Esophagus muscularis mucosa (tissue), 4 donors: ENCODE measurements around the gene SEC61A1. TPM values are rescaled to one million over a fixed set of nuclear protein-coding genes. Genes with fewer than 3 reads are reported as not detected.
A peak's percentile ranks its signal among the peaks of the same experiment; 100 is the strongest.

ENCODE experiments used
- DNase-seq: peaks from one replicate; pipeline ENCODE4 v3.0.0-alpha.2; 2017; ENCODE audit errors: extremely low spot score
- H3K27ac ChIP-seq, 4 donors: fragments of 200-600 bp; sonication (generic); replicated peaks in 1 of 4; 1 replicate in 3 of 4; 2 replicates in 1 of 4; pipeline ENCODE4 v1.5.1; 2016 to 2019; ENCODE audit warnings: mild to moderate bottlenecking in 1 of 4
- H3K27me3 ChIP-seq, 4 donors: fragments of 200-600 bp; sonication (generic); one replicate each; pipeline versions ENCODE4 v1.5.1 to v1.6.0; 2016 to 2019
- H3K36me3 ChIP-seq, 4 donors: fragments of 200-600 bp; sonication (generic); one replicate each; pipeline ENCODE4 v1.5.1; 2016 to 2019
- H3K4me1 ChIP-seq, 4 donors: fragments of 200-600 bp; sonication (generic); one replicate each; pipeline ENCODE4 v1.5.1; 2016 to 2019
- H3K4me3 ChIP-seq, 4 donors: fragments of 200-600 bp; sonication (generic); 1 replicate in 2 of 4; 2 replicates in 2 of 4; pipeline ENCODE4 v1.5.1; 2016 to 2019; ENCODE audit warnings: mild to moderate bottlenecking in 4 of 4, moderate library complexity in 1 of 4
- H3K9me3 ChIP-seq, 4 donors: fragments of 200-600 bp; sonication (generic); 1 replicate in 3 of 4; 2 replicates in 1 of 4; pipeline ENCODE4 v1.5.1; 2016 to 2019
- EP300 ChIP-seq: sonication (generic); formaldehyde crosslinking; IDR thresholded peaks from one replicate; pipeline ENCODE4 v1.6.1; 2017; ENCODE audit warnings: antibody characterized with exemption
- POLR2A ChIP-seq: fragments of 450-650 bp; IDR thresholded peaks from one replicate; pipeline ENCODE4 v1.6.1; 2017; ENCODE audit warnings: antibody characterized with exemption, moderate library complexity, mild to moderate bottlenecking, low read depth
- POLR2AphosphoS5 ChIP-seq, 2 donors: sonication (generic); formaldehyde crosslinking; IDR thresholded peaks; one replicate each; pipeline ENCODE4 v1.6.1; 2017; ENCODE audit warnings: antibody characterized with exemption in 2 of 2
- WGBS: methylation state at CpG from one replicate; pipeline ENCODE4 v1.1.5; 2018; 5-methylcytosine and 5-hydroxymethylcytosine counted together
- intact Hi-C: fragments of 100-400 bp; cut with DNase I; formaldehyde crosslinking; loops from one replicate; pipeline ENCODE4 v1.15.1; 2023
- total RNA-seq, 4 donors: library from RNA; depleted of rRNA; stranded (reverse); fragments of >200 nt; gene quantifications; one replicate each; pipeline versions ENCODE4 v1.1.0 to v1.2.1, GENCODE V29; 2016
- TF ChIP-seq, protein P1 (sequence below), 3 experiments: fragments of 200-600 bp in 2 of 3; fragments of 450-650 bp in 1 of 3; sonication (generic) in 2 of 3; IDR thresholded peaks; one replicate each; pipeline ENCODE4 v1.5.1; 2017 to 2019; ENCODE audit warnings: antibody characterized with exemption in 3 of 3, mild to moderate bottlenecking in 2 of 3, moderate library complexity in 1 of 3

SEC61A1 gene
- total RNA-seq, 4 donors from 2014 or later, result 67.7 to 110 (median 89.6) TPM

DNA sequence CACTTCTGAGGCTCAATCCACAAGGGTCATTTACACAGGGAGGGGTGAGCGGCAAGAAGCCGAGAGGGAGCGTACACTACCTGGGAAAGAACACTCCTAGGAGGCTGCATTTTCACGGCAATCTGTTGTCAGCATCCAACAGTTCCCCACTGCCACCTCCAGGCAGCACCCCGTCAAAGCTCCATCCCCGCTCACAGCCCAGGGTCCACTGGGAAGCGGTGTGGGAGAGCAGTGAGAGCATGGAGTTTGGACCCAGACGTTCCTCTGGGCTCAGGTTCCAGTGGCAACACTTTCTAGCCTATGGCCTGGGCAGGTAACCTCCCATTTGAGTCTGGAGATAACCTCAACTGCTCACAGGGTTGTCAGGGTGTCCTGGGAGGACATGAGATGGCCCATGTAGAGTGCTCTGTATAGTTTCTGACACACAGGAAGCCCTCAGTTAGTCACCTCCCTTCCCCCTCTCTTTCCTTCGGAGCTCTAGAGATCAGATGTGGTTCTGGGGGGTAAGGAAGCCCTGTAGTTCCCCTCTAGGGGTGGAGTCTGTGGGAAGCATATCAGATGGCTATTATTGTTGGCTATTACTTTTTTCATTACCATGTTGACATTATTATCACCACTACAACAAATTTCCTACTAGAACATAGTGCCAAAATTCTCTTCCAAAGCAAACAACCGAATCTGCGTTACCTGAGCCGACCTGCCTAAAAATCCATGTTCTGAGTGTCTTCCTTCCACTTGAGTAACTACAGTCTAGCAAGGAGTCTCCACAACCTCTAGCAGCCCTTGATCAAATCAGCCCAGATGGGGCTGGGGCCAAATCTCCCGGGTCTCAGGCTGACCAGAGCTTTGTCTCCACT is 42.3 kb downstream of the SEC61A1 start:
- H3K4me1 ChIP-seq, result peaks cover 3 to 9% (median 7%) of the 10 kb centered on the region in 4 donors
- no peaks in the 10 kb centered on the region for H3K9me3 ChIP-seq
- H3K27ac ChIP-seq, result no peak overlapping the region
- H3K27me3 ChIP-seq, result no peaks in the 10 kb centered on the region
- intact Hi-C loops, result loop anchor here (10.0 kb wide), 1 partner anchor 230 kb away; no protein-coding TSS in a partner anchor
- H3K4me3 ChIP-seq, result no peak overlapping the region
- H3K36me3 ChIP-seq, result peaks cover 13 to 57% (median 51%) of the 10 kb centered on the region in 4 donors
- 77% methylated on average over 13 of the region's 13 CpGs for WGBS
- TF ChIP-seq POLR2A (no peak), POLR2AphosphoS5 (IDR thresholded peaks at IDR 0.05) (no peak)
- TF ChIP-seq, protein P1, sequence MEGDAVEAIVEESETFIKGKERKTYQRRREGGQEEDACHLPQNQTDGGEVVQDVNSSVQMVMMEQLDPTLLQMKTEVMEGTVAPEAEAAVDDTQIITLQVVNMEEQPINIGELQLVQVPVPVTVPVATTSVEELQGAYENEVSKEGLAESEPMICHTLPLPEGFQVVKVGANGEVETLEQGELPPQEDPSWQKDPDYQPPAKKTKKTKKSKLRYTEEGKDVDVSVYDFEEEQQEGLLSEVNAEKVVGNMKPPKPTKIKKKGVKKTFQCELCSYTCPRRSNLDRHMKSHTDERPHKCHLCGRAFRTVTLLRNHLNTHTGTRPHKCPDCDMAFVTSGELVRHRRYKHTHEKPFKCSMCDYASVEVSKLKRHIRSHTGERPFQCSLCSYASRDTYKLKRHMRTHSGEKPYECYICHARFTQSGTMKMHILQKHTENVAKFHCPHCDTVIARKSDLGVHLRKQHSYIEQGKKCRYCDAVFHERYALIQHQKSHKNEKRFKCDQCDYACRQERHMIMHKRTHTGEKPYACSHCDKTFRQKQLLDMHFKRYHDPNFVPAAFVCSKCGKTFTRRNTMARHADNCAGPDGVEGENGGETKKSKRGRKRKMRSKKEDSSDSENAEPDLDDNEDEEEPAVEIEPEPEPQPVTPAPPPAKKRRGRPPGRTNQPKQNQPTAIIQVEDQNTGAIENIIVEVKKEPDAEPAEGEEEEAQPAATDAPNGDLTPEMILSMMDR (IDR thresholded peaks at IDR 0.05), result no peak
- no peak for DNase-seq

DNA sequence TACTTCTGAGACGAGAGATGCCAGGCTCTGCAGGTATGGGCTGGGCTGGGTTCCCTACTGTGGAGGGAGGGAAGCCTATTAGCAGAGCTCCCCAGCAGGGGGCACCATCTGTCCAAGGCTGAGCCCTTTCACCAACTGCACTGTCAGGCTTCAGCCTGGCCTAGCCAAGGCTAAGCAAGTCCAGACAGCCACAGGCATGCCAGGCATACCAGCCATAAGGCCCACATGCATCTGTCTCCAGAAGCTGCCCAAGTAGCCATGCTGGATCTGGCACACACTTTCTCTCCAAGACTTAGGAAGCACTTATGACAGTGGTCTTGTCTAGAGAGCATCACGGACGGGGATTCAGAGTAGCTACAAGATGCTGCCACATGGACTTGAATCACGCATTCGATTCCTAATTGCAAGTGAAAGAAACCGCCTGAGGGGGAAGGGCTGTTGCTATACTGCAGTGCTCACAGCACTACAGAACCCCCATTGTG is 43.0 kb downstream of the SEC61A1 start:
- DNase-seq, result no peak
- Histone ChIP-seq H3K4me1 (peaks cover 6 to 9% (median 7%) of the 10 kb centered on the region in 4 donors), H3K36me3 (peaks cover 13 to 65% (median 58%) of the 10 kb centered on the region in 4 donors), H3K27ac (no peak overlapping the region), H3K27me3 (no peaks in the 10 kb centered on the region), H3K4me3 (no peak overlapping the region), H3K9me3 (no peaks in the 10 kb centered on the region)
- 74% methylated on average over 6 of the region's 6 CpGs for WGBS
- intact Hi-C loops, result loop anchor here (10.0 kb wide), 1 partner anchor 230 kb away; no protein-coding TSS in a partner anchor
- TF ChIP-seq EP300, result no peak
- TF ChIP-seq, protein P1 (IDR thresholded peaks at IDR 0.05), result peak; percentile 70 to 86 (median 82)

DNA sequence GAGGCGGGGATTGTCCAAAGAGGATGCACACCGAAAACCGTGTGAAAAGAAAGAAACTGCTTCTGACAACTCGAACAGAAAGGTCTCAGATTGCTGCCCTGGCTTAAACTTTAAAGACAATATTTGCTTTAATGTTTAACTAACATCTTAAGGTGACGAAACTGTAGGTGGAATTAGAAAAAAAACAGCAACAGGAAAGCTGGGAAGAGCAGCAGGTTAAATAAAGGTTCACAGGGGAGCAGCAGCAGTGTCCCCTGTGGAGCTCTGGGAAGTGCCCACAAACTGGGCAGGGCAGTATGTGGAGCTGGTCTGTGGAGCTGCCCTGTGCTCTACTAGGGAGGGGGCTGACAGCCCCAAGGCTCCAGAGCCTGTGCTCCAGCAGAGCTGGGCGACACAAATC is 46.0 kb downstream of the SEC61A1 start:
- Histone ChIP-seq H3K4me1 (peaks cover 6 to 9% (median 8%) of the 10 kb centered on the region in 4 donors), H3K36me3 (peaks cover 13 to 90% (median 81%) of the 10 kb centered on the region in 4 donors), H3K9me3 (no peaks in the 10 kb centered on the region), H3K27ac (no peak overlapping the region), H3K4me3 (no peak overlapping the region), H3K27me3 (no peaks in the 10 kb centered on the region)
- intact Hi-C loops, result loop anchor here (10.0 kb wide), 1 partner anchor 227 kb away; no protein-coding TSS in a partner anchor
- TF ChIP-seq, protein P1 (IDR thresholded peaks at IDR 0.05), result no peak
- TF ChIP-seq POLR2A (no peak), EP300 (no peak), POLR2AphosphoS5 (IDR thresholded peaks at IDR 0.05) (no peak)
- DNase-seq, result no peak
- 96% methylated on average over 6 of the region's 6 CpGs for WGBS

DNA sequence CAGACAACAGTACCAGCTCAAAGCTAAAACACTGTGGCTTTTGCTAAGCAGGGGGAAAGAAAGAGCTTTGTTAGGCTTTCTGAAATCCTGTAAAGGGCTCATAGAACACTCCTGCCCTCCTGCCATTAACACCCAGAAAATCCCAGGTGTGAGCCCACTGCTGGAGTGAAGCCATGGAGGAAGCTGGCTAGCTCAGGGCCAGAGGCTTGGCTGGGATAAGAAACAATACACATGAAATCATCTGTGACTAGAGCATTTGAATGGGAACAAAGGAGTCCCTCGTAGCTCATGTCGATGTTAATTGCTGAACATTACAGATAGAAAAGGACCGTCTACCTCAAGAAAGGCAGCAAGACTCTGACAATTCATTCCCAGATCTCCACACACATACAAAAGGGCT is 47.9 kb downstream of the SEC61A1 start:
- no peak overlapping the region for H3K4me3 ChIP-seq
- peaks cover 4 to 9% (median 5%) of the 10 kb centered on the region in 4 donors for H3K4me1 ChIP-seq
- DNase-seq, result no peak
- H3K27ac ChIP-seq, result no peak overlapping the region
- intact Hi-C loops, result no loop called here
- peaks cover 23 to 95% (median 86%) of the 10 kb centered on the region in 4 donors for H3K36me3 ChIP-seq
- 77% methylated on average over 3 of the region's 3 CpGs for WGBS
- no peaks in the 10 kb centered on the region for H3K27me3 ChIP-seq
- H3K9me3 ChIP-seq, result no peaks in the 10 kb centered on the region
- TF ChIP-seq EP300 (no peak), POLR2A (no peak), POLR2AphosphoS5 (IDR thresholded peaks at IDR 0.05) (no peak)
- TF ChIP-seq, protein P1 (IDR thresholded peaks at IDR 0.05), result no peak
